ENCODE data around the gene METTL13. TPM values are rescaled to one million over a fixed set of nuclear protein-coding genes. Genes with fewer than 3 reads are reported as not detected.

METTL13 gene
- 10 to 100 TPM; 25.4 to 28.0 (median 25.9) TPM for total RNA-seq
- long read RNA-seq, donor 1, transcript METTL13-201 (8 exons, 3,327 nt): major isoform, 41 of 56 reads
- long read RNA-seq, donor 1, partial matches to known transcripts: 5 of 56 reads
- long read RNA-seq, donor 1, other reads (novel, unspliced or antisense): 7 of 56 reads
- long read RNA-seq, donor 2, partial matches to known transcripts: 1 of 5 reads
- long read RNA-seq, donor 2, other reads (novel, unspliced or antisense): 1 of 5 reads

- Histone ChIP-seq H3K36me3 (ENCODE audit: low read depth) (no peaks in the 10 kb centered on the region), H3K4me3 (peak within 1 kb of the TSS; percentile 36), H3K9me3 (no peaks in the 10 kb centered on the region), H3K4me1 (ENCODE audit: low read depth) (peaks cover 22% of the 10 kb centered on the region)
- TF ChIP-seq CTCF (IDR thresholded peaks at IDR 0.05): no peak
- intact Hi-C loops (cut with DNase I, micrococcal nuclease): loop anchor here in 1 of 2 donors (5.0 kb wide), 1 partner anchor 39 kb away; the partner anchor contains the start of gene VAMP4
- peak; percentile 98 to 100 (median 99) for DNase-seq
- peak; percentile 98 for ATAC-seq
Observed at GRCh38 chr1:171781176-171781875, at the start of gene METTL13. Gene METTL13 (plus strand): TSS chr1:171781660. CDS start chr1:171781968, 308 bp downstream.

- Histone ChIP-seq H3K9me3 (no peaks in the 10 kb centered on the region), H3K4me1 (ENCODE audit: low read depth) (peaks cover 6% of the 10 kb centered on the region), H3K36me3 (ENCODE audit: low read depth) (no peaks in the 10 kb centered on the region), H3K4me3 (no peak overlapping the region)
- no peak for DNase-seq
- TF ChIP-seq CTCF (IDR thresholded peaks at IDR 0.05): no peak
- intact Hi-C loops (cut with DNase I, micrococcal nuclease): no loop called here
- no peak for ATAC-seq
Observed at GRCh38 chr1:171736196-171736595, 45.3 kb upstream of the METTL13 start.

- intact Hi-C loops (cut with DNase I, micrococcal nuclease): no loop called here
- no peak for TF ChIP-seq CTCF (IDR thresholded peaks at IDR 0.05)
Observed at GRCh38 chr1:171738911-171739310, 42.5 kb upstream of the METTL13 start.

GRCh38 chr1:171739656-171740055 lies 41.8 kb upstream of the METTL13 start:
- no peak for TF ChIP-seq CTCF (IDR thresholded peaks at IDR 0.05)
- DNase-seq: no peak
- Histone ChIP-seq H3K36me3 (ENCODE audit: low read depth) (no peaks in the 10 kb centered on the region), H3K4me3 (no peak overlapping the region), H3K9me3 (no peaks in the 10 kb centered on the region), H3K4me1 (ENCODE audit: low read depth) (peaks cover 6% of the 10 kb centered on the region)
- ATAC-seq: no peak
- intact Hi-C loops (cut with DNase I, micrococcal nuclease): loop anchor here in 1 of 2 donors (5.0 kb wide), 1 partner anchor 43 kb away; the partner anchor contains the start of gene METTL13

More at GRCh38 chr1:171738911-171739310, 42.5 kb upstream of the METTL13 start:
- Histone ChIP-seq H3K9me3 (no peaks in the 10 kb centered on the region), H3K4me1 (ENCODE audit: low read depth) (peaks cover 6% of the 10 kb centered on the region), H3K4me3 (no peak overlapping the region), H3K36me3 (ENCODE audit: low read depth) (no peaks in the 10 kb centered on the region)
- DNase-seq: no peak
- no peak for ATAC-seq

GRCh38 chr1:171740356-171740863 lies 41.0 kb upstream of the METTL13 start:
- Histone ChIP-seq H3K9me3 (no peaks in the 10 kb centered on the region), H3K4me3 (no peak overlapping the region), H3K4me1 (ENCODE audit: low read depth) (peaks cover 6% of the 10 kb centered on the region), H3K36me3 (ENCODE audit: low read depth) (no peaks in the 10 kb centered on the region)
- DNase-seq (no peak), ATAC-seq (no peak)
- no peak for TF ChIP-seq CTCF (IDR thresholded peaks at IDR 0.05)
- intact Hi-C loops (cut with DNase I, micrococcal nuclease): loop anchor here in 1 of 2 donors (5.0 kb wide), 1 partner anchor 42 kb away; the partner anchor contains the start of gene METTL13

Data from mucosa of descending colon (tissue), 3 donors.